Measurements from ENCODE around the gene SELENOM. TPM values are rescaled to one million over a fixed set of nuclear protein-coding genes. Genes with fewer than 3 reads are reported as not detected.
A peak's percentile ranks its signal among the peaks of the same experiment; 100 is the strongest.

The SELENOM gene
- total RNA-seq, 1 donor from 2014 or later, result 157 TPM

DNA sequence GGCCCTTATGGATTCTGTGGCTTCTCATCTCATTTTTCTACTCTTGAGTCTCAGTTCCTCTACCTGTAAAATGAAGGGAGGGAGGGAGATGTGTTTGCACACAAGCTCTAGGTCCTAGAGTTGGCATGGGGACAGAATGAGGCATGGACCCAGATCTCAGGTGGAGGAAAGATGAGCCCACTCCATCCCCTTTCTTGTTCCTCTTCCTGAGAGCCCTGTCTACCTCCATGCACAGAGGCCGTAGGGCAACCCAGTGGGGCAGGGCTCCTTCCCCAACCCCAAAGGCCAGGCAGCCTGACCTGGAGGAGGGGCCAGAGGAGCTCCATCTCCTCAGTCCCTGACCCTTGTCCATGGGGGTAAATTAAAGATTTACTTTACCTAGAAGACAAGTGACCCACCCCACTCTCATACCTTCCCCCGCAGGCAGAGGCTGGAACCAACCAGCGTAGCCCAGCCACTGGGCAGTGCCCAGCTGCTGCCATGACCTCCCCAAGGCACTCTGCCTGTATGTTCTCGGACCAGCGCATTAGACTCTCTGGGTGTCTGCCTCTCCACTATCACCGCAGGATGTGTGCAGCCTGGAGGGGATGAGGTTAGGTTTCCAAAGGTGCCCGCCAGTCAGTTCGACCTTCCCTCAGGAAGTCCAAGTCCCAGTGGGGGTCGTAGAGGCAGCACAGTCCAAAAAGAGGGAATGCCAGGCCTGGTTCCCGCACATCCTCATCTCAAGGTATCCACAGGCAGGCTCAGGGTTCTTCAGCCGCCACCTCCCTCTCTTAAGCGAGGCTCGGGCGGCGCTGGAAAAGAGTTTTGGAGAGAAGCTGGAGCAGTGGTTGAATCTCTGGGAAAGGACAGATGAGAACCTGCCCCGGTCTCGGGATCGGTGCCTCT is 23.2 kb downstream of the SELENOM start:
- Histone ChIP-seq H3K27ac (ENCODE audit: low read depth, low read length) (peak overlapping the region; percentile 74), H3K79me2 (ENCODE audit: insufficient read depth, low read length) (peaks cover 70% of the 10 kb centered on the region)
- FAIRE-seq, result no peak

DNA sequence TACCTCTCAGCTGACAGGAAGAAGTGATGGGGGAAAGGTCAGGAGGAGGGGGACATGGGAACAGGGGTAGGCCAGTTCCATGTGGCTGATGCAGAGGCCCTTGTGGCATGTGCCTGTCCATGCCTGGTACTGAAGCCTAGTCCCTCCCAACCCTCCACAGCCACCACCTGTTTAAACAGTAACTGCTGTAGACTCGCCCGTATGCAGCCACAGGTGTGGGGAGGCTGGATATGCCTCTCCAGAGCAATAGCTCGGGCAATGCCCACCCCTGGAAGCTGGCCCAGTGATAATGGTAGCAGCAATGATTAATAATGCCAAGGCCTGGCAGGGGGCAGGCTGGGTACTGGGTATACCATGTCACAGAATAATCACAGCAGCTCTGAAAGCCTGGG is 24.0 kb downstream of the SELENOM start:
- no peak for FAIRE-seq

More for the DNA sequence above, 23.2 kb downstream of the SELENOM start:
- Mint-ChIP-seq H3K27me3 (ENCODE audit: low read depth, unreplicated experiment) (no peaks in the 10 kb centered on the region), H3K9me3 (ENCODE audit: unreplicated experiment) (peaks cover 5% of the 10 kb centered on the region), H3K4me1 (ENCODE audit: low read depth, unreplicated experiment) (peaks cover 24% of the 10 kb centered on the region), H3K27ac (ENCODE audit: unreplicated experiment) (peak overlapping the region; percentile 83), H3K36me3 (ENCODE audit: low read depth, unreplicated experiment) (peaks cover 4% of the 10 kb centered on the region), H3K4me3 (ENCODE audit: unreplicated experiment) (peak overlapping the region; percentile 86)
- Histone ChIP-seq H4K20me1 (ENCODE audit: insufficient read depth, low read length) (peaks cover 55% of the 10 kb centered on the region), H3K9ac (ENCODE audit: low read length) (peak overlapping the region; percentile 92), H3K4me2 (ENCODE audit: low read length) (peak overlapping the region; percentile 96), H3K36me3 (ENCODE audit: insufficient read depth, low read length) (peaks cover 19% of the 10 kb centered on the region), H3K4me3 (ENCODE audit: insufficient read depth, low read depth, low read length) (peak overlapping the region; percentile 82), H3K27me3 (ENCODE audit: insufficient read depth, low read length) (no peaks in the 10 kb centered on the region), H3K9me3 (ENCODE audit: insufficient read depth, low read depth, low read length) (no peaks in the 10 kb centered on the region), H3K4me1 (ENCODE audit: insufficient read depth, low read length) (peaks cover 51% of the 10 kb centered on the region), H2AFZ (ENCODE audit: low read depth, low read length) (peak overlapping the region; percentile 51)
- DNase-seq (ENCODE audit: low read depth), result no peak
- TF ChIP-seq, protein P1, sequence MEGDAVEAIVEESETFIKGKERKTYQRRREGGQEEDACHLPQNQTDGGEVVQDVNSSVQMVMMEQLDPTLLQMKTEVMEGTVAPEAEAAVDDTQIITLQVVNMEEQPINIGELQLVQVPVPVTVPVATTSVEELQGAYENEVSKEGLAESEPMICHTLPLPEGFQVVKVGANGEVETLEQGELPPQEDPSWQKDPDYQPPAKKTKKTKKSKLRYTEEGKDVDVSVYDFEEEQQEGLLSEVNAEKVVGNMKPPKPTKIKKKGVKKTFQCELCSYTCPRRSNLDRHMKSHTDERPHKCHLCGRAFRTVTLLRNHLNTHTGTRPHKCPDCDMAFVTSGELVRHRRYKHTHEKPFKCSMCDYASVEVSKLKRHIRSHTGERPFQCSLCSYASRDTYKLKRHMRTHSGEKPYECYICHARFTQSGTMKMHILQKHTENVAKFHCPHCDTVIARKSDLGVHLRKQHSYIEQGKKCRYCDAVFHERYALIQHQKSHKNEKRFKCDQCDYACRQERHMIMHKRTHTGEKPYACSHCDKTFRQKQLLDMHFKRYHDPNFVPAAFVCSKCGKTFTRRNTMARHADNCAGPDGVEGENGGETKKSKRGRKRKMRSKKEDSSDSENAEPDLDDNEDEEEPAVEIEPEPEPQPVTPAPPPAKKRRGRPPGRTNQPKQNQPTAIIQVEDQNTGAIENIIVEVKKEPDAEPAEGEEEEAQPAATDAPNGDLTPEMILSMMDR (IDR thresholded peaks at IDR 0.05; ENCODE audit: insufficient read depth, low read depth, low read length), result no peak
- no peak for TF ChIP-seq EZH2 (IDR thresholded peaks at IDR 0.05; ENCODE audit: insufficient read depth, low read length)

More for the DNA sequence above, 24.0 kb downstream of the SELENOM start:
- peaks cover 3% of the 10 kb centered on the region for H3K36me3 Mint-ChIP-seq (ENCODE audit: low read depth, unreplicated experiment)
- Histone ChIP-seq H2AFZ (ENCODE audit: low read depth, low read length) (no peak overlapping the region), H3K4me1 (ENCODE audit: insufficient read depth, low read length) (peaks cover 51% of the 10 kb centered on the region), H3K4me2 (ENCODE audit: low read length) (peak overlapping the region; percentile 96), H3K4me3 (ENCODE audit: insufficient read depth, low read depth, low read length) (peak overlapping the region; percentile 82), H3K27ac (ENCODE audit: low read depth, low read length) (peak overlapping the region; percentile 91), H3K9ac (ENCODE audit: low read length) (peak overlapping the region; percentile 92), H3K27me3 (ENCODE audit: insufficient read depth, low read length) (no peaks in the 10 kb centered on the region), H4K20me1 (ENCODE audit: insufficient read depth, low read length) (peaks cover 48% of the 10 kb centered on the region), H3K79me2 (ENCODE audit: insufficient read depth, low read length) (peaks cover 70% of the 10 kb centered on the region), H3K36me3 (ENCODE audit: insufficient read depth, low read length) (peaks cover 13% of the 10 kb centered on the region), H3K9me3 (ENCODE audit: insufficient read depth, low read depth, low read length) (no peaks in the 10 kb centered on the region)
- H3K4me3 Mint-ChIP-seq (ENCODE audit: unreplicated experiment), result peak overlapping the region; percentile 87
- TF ChIP-seq, protein P1 (IDR thresholded peaks at IDR 0.05; ENCODE audit: insufficient read depth, low read depth, low read length), result no peak
- no peak for TF ChIP-seq EZH2 (IDR thresholded peaks at IDR 0.05; ENCODE audit: insufficient read depth, low read length)
- H3K27ac Mint-ChIP-seq (ENCODE audit: unreplicated experiment), result no peak overlapping the region
- H3K27me3 Mint-ChIP-seq (ENCODE audit: low read depth, unreplicated experiment), result no peaks in the 10 kb centered on the region
- H3K9me3 Mint-ChIP-seq (ENCODE audit: unreplicated experiment), result peaks cover 5% of the 10 kb centered on the region
- peaks cover 24% of the 10 kb centered on the region for H3K4me1 Mint-ChIP-seq (ENCODE audit: low read depth, unreplicated experiment)
- no peak for DNase-seq (ENCODE audit: low read depth)
